Measurements from ENCODE around the gene MSI2.
A peak's percentile ranks its signal among the peaks of the same experiment; 100 is the strongest.
"Not testable (repeated sequence)": the region's sequence is repeated elsewhere in the genome, so short reads cannot be mapped to it uniquely, and the experiment has no call there.

The MSI2 gene

DNA sequence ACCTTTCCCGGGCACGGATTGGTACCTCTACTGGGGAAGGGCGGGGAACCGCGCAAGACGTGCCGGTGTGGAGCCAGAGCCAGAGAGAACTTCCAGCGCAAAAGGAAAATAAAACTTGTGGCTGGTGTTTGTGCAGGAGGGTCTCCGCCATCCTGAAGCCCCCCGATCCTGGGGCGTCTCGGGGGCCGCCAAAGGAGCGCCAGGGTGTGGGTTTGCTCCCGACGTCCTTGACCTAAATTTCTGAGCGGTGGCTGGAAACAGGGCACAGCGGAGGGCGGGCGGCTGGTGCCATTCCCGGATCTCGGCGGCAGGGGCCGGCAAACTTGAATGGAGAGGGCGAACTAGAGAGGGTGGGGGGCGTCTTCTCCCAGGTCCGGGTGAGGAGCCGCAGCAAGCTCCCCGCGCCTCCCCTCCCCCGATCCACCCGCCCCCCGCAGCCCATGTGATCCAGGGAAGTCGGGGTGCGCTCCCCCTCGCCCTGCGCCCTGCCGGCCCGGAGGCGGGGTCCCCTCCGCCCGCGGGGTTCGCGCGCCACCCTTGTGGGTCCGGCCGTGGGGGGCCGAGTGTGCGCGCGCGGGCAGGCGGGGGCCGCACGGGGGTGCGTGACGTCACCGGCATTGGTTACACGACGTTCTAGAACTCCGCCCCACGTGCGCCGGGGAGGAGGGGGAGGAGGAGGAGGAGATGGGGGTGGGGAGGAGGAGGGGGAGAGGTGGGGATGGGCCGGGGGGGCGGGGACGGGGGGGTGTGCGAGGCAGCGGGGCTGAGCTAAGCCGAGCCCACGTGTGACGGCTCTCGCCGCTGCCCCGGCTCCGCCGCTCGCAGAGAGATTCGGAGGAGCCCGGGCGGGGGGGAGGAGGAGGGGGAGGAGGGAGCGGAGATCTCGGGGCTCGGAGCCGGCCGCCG lies at the start of gene MSI2:
TSS of gene MSI2 (plus strand) at position 748 of the 906 bp plus-strand sequence. CDS start 220 bp downstream, outside the sequence.
- peak; percentile 86 to 90 for DNase-seq (ENCODE audit: low read depth in 2 of 2)

DNA sequence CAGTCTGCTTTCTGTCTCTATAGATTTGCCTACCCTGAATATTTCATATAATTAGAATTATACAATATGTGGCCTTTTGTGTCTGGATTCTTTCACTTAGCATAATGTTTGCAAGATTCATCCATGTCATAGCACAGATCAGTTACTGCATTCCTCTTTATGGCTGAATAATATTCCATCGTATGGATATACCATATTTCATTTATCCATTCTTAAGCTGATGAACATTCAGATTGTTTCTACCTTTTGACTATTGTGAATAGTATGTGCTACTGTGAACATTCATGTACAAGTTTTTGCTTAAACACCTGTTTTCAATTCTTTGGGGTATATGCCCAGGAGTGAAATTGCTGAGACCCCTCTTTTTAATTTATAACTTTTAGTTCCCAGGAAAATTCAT lies 49.4 kb upstream of the MSI2 start:
- DNase-seq (ENCODE audit: low read depth in 2 of 2), result no peak

DNA sequence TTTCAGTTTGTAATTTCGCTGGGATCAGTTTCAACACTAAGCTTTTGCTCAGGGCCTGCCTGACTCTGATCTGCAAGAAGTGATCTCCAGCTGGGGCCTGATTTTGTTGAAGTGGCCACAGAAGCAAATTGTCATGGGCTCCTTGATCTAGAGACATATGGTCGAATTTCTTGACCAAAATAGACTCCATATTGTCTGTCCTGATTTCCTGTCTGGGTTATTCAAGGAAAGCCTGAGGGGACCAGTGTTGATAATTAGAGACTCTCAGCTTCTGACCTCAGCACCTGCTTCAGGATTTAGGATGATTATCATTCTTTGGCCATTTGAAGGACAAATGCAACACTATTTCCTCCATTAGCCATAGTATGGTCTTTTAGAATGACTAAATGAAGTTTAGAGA lies 48.9 kb upstream of the MSI2 start:
- no peak for DNase-seq (ENCODE audit: low read depth in 2 of 2)

DNA sequence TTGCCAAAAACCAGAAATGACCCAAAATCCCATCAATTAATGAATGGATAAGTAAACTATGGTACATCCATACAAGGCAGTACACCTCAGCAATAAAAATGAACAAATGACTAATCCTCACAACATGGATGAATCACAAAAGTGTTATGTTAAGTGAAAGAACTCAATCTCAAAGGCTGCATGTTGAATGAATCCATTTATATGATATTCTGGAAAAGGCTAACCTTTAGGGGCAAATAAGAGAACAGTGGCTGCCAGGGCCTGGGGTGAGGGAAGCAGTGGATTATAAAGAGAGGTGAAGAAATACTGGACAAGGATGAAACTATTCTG lies 46.1 kb upstream of the MSI2 start:
- DNase-seq (ENCODE audit: low read depth in 2 of 2), result no peak

DNA sequence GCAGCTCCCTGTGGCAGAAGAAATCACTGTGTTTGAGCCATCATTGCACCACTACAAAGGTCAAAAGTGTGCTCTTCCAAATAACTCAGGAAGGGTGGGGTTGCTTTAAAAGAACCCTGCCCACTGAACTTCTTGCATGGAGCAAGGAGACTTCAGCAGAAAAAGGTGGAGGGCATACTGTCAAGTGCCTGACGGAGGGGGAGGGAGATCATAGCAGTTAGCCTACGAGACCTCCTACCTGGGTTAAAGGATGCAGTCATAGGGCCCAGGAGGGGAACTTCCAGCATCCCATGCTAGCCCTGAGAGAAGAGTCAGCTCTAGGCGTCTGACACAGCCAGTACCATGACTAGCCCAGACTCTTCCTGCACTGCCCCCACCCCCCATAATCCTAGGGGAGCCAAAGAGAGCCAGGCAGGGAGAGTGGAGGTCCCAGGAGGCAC lies 45.3 kb upstream of the MSI2 start:
- DNase-seq (ENCODE audit: low read depth in 2 of 2), result no peak

DNA sequence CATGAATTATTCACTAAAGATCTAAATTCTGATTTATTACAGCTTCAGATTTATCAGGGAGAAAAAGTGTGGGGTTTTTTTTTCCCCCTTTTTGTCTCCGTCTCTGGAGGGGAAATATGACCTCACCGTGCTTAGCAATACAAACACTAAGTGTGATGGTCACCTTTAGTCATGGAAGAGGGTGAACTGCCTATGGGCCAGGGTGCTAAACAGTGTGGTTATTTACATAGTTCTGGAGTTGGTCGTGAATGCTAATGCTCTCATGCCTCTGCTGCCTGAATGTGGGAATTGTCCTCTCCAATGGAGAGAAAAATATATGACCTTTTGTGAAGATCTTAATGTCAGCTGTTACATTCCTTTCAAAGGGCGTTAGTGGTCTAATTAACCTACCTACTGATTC lies 44.8 kb upstream of the MSI2 start:
- DNase-seq (ENCODE audit: low read depth in 2 of 2), result no peak

DNA sequence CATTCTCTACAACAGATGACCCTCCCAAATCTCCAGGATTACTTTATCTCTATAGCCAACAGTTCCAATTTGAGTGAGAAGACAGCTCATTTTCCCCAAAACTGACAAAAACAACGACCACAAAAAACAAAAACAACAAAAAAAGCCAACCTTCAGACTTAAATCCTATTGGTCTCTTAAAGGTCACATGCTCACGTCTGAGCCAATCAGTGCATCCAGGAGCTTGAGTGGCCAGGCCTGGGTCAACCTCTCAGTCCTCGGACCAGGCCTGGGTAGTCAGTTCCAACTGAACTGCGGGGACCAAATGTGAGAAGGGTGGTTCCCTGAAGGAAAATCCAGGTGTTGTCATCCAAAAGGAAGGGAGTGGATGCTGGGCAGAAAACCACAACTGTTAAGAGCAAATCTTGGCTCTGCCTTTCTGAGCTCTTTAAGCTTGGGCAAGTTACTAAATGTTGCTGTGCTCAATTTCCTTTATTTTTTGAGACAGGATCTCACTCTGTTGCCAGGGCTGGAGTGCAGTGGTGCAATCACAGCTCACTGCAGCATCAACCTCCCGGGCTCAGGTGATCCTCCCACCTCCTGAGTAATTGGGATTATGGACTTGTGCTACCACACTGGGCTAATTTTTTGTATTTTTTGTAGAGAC lies 43.0 kb upstream of the MSI2 start:
- no peak for DNase-seq (ENCODE audit: low read depth in 2 of 2)

DNA sequence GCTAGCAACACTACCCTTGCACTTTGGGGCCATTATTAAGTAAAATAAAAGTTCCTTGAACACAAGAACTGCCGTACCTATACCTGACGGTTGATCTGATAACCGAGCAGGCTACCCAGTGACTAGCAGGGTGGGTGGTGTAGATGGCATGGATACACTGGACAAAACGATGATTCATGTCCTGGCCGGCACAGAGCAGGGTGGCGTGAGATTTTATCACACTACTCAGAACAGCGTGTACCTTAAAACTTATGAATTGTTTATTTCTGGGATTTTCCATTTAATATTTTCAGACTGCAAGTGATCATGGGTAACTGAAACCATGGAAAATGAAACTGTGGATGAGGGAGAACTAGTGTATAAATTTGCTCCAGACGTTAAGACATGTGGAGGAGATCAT lies 41.0 kb upstream of the MSI2 start:
- no peak for DNase-seq (ENCODE audit: low read depth in 2 of 2)

DNA sequence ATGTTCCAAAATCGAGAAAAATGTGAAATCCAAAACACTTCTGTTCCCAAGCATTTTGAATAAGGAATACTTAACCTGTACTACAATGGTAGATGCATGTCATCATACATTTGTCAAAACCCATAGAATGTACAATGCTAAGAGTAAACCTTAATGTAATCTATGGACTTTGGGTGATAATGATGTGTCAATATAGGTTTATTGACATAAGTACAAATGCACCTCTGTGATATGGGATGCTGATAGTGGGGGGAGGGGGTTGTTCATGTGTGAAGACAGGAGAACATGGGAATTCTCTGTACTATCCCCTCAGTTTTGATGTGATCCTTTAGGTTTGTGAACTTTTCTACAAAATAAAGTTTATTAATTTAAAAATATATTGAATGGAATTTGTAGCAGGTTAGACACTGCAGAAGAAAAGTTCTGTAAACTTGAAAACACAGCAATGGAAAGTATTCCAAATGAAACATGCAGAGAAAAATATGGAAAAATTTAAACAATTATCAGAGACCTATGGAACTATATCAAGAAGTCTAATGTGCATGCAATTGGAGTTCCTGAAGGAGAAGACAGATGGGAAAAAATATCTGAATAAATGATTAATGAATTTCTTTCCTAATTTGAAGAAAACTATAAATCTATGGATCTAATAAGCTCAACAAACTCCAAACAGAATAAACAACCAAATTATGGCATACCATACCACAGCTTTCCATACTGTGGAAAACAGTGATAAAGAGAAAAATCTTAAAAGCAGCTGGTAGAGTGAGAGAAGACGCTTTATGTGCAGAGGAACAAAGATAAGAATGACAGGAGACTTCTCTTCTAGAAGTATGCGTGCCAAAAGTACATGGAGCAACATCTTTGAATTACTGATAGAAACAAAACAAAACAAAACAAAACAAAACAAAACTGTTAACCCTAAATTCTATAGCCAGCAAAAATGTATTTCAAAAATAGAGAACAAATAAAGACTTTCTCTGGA lies 34.7 kb upstream of the MSI2 start:
- DNase-seq (ENCODE audit: low read depth in 2 of 2), result no peak

DNA sequence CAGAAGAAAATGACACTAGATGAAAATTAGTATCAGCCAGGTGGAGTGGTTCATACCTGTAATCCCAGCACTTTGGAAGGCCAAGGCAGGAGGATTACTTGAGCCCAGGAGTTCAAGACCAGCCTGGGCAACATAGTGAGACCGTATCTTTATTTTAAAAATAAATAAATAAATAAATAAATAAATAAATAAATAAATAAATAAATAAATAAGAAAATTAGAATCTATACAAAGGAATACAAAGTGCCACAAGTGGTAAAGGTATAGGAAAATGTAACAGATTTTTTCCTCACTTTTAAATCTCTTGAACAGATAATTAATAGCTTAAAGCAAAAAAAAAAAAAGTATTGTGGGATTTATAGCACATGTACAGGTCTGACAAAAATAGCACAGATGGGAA lies 33.9 kb upstream of the MSI2 start:
- DNase-seq (ENCODE audit: low read depth in 2 of 2), result not testable (repeated sequence)

DNA sequence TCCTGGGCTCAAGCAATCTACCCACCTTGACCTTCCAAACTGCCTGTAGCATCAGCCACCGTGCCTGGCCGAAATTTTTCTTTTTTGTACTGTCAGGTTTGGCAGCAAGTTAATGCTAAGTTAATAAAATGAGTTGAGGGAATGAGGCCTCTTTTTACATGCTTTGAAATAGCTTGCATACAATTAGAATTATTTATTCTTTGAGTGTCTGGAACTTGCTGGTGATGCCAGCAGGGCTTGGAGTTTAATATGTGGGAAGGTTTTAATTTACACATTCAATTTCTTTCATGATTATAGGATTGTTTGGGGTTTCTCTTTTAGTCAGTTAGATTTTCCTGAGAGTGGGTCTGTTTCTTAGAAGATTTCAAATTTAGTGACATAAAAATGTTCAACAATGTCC lies 31.2 kb upstream of the MSI2 start:
- no peak for DNase-seq (ENCODE audit: low read depth in 2 of 2)

DNA sequence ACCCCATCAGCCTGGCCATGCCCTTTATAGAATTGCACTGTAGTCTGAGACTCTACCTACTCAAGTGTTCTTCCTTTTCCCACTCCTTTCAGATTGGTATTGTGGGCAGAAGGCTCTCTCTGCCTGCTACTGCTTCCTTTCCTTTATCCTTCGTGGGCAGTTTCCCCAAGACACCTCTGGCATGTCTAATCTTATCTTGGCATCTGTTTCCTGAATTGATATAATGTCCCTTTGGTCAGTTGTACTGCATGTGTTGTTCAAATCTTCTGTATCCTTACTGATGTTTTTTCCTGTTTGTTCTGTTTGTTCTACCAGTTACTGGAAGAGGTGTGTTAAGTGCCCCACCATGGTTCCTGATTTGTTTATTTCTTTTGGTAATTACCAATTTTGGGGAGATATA lies 29.5 kb upstream of the MSI2 start:
- no peak for DNase-seq (ENCODE audit: low read depth in 2 of 2)

DNA sequence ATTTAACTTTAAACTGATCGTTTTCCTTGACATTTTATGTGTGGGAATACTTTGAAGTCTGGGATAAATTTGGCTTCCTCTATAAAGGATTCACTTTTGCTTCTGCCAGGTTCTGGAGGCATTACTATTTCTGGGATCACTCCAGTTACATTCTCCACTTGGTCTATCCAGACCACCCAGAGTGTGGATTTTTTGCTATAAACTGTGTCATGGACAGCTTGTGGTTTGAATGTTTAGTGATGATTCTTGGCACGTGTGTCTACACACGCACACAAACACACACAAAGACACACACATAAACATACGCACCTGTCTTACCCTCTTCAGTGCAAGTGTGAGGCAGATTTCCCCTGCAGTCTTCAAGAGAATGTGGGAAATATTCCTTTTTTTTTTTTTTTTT lies 27.4 kb upstream of the MSI2 start:
- no peak for DNase-seq (ENCODE audit: low read depth in 2 of 2)

DNA sequence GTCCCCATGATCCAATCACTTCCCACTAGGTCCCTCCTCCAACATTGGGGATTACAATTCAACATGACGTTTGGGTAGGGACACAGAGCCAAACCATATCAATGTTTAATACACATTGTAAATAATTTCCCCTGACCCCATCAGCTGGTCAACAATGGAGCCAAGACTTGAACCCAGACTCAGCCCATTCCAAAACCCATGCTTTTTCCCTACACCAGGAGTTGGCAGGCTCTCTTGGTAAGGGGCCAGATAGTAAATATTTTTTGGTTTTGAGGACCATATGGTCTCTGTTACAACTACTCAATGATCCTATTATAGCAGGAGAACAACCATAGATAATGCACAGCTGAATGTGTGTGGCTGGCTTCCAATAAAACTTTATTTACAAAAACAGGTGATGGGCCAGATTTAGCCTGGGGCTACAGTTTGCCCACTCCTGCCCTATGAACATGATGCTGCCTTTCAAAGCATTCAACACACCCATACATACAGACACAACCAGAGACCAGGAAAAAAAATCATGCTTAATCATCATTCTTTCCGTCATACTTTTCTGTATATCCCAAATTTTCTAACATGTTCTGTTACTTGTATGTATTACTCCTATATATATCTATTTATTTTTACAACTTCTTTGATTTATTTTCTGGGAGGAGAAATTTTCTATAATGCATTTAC lies 22.1 kb upstream of the MSI2 start:
- no peak for DNase-seq (ENCODE audit: low read depth in 2 of 2)

DNA sequence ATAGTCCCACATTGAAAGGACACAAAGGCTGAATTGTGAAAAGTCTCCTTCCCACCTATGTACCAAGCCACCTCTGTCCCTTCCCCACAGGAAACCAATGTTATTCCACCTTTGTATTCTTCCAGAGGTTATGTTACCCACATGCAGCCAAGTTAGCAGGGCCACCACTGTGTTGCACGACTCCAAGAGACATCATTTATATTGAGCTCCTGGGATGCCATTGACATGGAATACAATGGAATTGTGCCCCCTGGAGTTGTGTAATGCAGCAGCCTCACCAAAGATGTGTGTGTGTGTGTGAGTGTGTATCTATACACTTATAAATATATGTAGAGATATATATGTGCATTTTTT lies 21.6 kb upstream of the MSI2 start:
- DNase-seq (ENCODE audit: low read depth in 2 of 2), result no peak

DNA sequence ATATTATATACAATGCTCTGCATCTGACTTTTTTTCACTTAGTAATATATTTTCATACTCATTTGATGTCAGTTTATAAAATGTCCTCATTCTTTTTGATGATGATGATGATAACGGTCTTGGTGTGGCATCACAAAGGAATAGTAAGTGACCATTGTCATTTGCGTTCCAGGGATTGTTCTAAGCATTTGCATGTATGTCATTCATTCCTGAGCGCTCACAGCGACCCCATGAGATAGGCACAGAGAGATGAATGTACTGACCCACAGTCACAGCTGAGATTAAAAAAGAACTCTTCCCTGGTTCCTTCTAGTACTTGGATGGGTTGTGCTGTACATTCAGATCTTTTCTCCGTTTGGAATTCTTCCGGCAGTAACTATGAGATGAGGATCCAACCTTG lies 21.2 kb upstream of the MSI2 start:
- DNase-seq (ENCODE audit: low read depth in 2 of 2), result no peak

DNA sequence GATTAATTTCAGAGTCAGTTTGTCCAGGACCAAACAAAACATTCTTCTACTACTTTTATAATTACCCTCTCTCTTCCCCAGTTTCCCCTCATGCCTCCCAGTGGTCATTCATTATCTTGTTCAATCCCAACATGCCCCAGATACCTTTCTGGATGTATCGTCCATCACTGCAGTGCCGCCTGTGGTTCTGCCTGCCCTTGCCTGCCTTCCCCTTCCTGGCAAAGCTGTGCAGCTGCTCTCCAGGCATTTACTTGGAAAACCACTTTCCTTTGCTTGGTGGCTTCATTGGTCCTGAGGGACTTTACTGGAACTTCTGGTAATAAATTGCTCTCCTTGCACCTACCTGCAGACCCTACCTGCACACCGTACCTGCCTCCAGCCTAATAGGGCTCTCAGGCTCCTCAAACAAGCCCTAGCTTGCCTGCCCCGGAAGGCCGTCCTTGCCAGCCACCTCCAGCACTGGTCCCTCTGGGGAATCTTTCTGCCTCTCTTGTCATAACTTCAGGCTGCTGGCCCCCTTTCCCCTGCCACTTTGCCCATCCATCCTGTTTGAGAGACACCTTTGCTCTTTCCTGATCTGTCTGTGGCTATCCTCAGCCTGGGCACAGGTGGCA lies 19.5 kb upstream of the MSI2 start:
- no peak for DNase-seq (ENCODE audit: low read depth in 2 of 2)

DNA sequence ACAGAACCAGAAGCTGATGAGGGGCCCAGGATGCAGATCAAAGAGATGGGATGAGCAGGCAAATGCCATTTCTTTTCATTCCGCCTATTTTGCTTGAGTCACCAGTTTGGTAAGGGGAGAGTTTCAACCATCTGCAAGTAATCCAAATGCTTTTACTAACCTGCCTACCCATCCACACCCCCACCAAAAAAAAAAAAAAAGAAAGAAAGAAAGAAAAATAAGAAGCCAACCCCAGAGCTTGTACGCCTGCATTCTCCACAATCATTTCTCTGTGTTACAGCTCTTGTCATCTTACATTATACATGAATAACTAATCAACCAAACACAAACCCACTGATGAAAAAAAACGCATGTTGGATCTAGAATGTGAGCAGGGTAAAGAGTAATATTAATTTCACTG lies 15.7 kb upstream of the MSI2 start:
- DNase-seq (ENCODE audit: low read depth in 2 of 2), result no peak

DNA sequence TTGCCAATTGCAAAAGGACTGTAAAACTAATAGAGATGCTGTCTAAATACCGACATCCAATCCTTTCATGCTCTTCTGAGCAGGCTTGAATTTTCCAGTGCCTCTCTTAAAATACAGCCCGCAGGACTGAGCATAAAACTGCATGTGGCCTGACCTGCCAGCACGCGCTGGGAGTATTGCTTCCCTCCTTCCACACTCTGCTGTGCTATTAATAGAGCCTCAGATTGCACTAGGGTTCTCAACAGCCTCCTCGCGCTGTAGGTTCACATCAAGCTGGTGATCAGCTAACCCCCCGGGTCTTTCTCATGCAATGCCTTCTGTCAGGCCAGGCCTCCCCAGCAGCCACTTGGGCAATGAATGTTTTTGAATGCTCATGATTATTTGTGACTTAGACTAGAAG lies 14.2 kb upstream of the MSI2 start:
- no peak for DNase-seq (ENCODE audit: low read depth in 2 of 2)

DNA sequence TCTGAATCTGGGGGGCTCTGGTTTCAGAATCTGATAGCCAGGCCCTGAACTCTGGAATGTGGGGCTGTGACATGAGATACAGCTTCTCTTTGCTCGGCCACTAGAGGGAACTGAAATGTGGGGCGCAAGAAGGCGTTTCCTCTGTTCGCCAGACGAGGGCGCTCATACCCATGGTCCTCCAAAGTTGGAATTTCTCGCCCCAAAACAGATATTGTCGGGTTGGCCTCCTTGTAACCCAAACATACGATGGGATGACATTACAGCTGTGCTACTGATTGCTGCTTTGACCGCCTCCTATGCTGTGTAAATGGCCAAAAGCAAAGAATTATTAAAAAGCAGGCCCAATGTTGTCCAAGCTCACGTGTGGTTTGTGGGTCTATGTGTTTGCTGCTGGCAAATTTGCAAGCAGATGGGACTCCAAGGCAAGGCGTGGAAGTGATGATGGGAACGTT lies 13.1 kb upstream of the MSI2 start:
- DNase-seq (ENCODE audit: low read depth in 2 of 2), result peak; percentile 33 to 38

DNA sequence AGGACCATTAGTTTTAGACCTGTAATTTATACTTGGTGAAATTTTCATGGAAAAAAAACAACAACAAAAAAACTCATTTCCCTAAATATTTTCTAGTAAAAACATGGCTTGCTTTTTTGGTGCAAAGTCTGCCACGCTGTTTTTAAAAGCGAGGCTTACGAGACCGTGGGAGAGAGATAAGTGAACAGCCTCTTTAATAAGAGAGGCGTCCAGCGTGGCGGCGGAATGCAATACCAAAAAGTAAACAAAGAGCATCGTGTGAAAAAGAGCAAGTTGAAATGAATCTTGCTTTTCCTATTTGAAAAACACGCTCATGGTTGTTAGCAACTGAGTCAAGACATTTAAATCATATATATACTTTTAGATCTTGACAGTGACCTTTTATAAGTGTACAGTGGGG lies 10.5 kb upstream of the MSI2 start:
- DNase-seq (ENCODE audit: low read depth in 2 of 2), result no peak

All from stimulated activated CD8-positive, alpha-beta memory T cell treated with anti-CD3 and anti-CD28 coated beads, Interleukin-15, amount 100 ng/mL, for 4 hours (primary cell).